ENCODE measurements around the gene RNF213.

The RNF213 gene

GRCh38 chr17:80214878-80215210 lies 45.8 kb upstream of the RNF213 start:
- CTCF ChIA-PET, result no interaction called here
- no peak for DNase-seq (ENCODE audit: extremely low spot score)
- POLR2A ChIA-PET, result no interaction called here
- TF ChIP-seq, protein P1, sequence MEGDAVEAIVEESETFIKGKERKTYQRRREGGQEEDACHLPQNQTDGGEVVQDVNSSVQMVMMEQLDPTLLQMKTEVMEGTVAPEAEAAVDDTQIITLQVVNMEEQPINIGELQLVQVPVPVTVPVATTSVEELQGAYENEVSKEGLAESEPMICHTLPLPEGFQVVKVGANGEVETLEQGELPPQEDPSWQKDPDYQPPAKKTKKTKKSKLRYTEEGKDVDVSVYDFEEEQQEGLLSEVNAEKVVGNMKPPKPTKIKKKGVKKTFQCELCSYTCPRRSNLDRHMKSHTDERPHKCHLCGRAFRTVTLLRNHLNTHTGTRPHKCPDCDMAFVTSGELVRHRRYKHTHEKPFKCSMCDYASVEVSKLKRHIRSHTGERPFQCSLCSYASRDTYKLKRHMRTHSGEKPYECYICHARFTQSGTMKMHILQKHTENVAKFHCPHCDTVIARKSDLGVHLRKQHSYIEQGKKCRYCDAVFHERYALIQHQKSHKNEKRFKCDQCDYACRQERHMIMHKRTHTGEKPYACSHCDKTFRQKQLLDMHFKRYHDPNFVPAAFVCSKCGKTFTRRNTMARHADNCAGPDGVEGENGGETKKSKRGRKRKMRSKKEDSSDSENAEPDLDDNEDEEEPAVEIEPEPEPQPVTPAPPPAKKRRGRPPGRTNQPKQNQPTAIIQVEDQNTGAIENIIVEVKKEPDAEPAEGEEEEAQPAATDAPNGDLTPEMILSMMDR (IDR thresholded peaks at IDR 0.05; ENCODE audit: control extremely low read depth, extremely low read depth, low read depth, missing control alignments), result no peak

- CTCF ChIA-PET, result no interaction called here
- TF ChIP-seq, protein P1 (IDR thresholded peaks at IDR 0.05; ENCODE audit: control extremely low read depth, extremely low read depth, low read depth, missing control alignments), result no peak
- no peak for DNase-seq (ENCODE audit: extremely low spot score)
- POLR2A ChIA-PET, result no interaction called here
Measured at GRCh38 chr17:80216473-80217456, 43.9 kb upstream of the RNF213 start.

GRCh38 chr17:80217703-80218362 lies 42.8 kb upstream of the RNF213 start:
- CTCF ChIA-PET, result interaction anchor here (1.0 kb wide), 1 partner anchor 22 kb away, joined by 3 read pairs; no protein-coding TSS in a partner anchor
- POLR2A ChIA-PET, result no interaction called here
- TF ChIP-seq, protein P1 (IDR thresholded peaks at IDR 0.05; ENCODE audit: control extremely low read depth, extremely low read depth, low read depth, missing control alignments), result no peak
- no peak for DNase-seq (ENCODE audit: extremely low spot score)

GRCh38 chr17:80218391-80218790 lies 42.3 kb upstream of the RNF213 start:
- no peak for DNase-seq (ENCODE audit: extremely low spot score)
- ChIA-PET POLR2A (interaction anchor here (0.7 kb wide), 1 partner anchor 60 kb away, joined by 4 read pairs; no protein-coding TSS in a partner anchor), CTCF (interaction anchor here (1.0 to 1.2 kb wide), 2 partner anchors 11 to 23 kb away, joined by 3 read pairs; no protein-coding TSS in a partner anchor)
- TF ChIP-seq, protein P1 (IDR thresholded peaks at IDR 0.05; ENCODE audit: control extremely low read depth, extremely low read depth, low read depth, missing control alignments), result no peak

DNA sequence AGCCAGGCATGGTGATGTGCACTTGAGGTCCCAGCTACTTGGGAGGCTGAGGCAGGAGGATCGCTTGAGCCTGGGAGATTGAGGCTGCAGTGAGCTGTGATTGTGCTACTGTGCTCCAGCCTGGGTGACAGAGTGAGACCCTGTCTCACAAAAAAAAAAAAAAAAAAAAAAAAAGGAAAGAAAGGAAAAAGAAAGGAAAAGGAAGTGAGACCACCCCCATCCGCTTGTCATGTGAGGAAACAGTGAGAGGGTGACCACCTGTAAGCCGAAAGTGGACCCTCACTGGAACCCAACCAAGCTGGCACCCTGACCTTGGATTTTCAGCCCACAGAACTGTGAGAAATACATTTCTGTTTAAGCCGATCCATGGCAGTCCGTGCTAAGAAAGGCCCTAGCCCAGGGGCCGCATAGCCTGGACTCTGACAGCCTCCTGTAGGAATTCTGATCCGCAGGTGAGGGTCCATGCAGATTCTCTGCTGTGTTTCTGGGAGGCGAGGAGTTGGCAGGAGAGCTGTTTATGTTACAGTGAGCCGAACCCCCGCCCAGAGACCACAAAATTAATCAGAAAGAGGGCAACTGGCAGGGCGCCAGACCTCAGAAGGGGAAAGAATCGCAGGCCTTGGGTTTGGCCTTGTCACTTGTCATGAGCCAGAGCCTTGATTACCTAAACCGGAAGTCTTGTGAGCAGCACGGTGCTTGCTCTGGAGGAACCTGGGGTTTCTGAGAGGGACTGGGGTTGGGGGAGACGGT lies 41.5 kb upstream of the RNF213 start:
- POLR2A ChIA-PET, result interaction anchor here (0.7 kb wide), 2 partner anchors 9 to 60 kb away, joined by 3 to 4 read pairs; no protein-coding TSS in a partner anchor
- peak; percentile 80 for DNase-seq (ENCODE audit: extremely low spot score)
- TF ChIP-seq, protein P1 (IDR thresholded peaks at IDR 0.05; ENCODE audit: control extremely low read depth, extremely low read depth, low read depth, missing control alignments), result no peak
- CTCF ChIA-PET, result interaction anchor here (1.2 kb wide), 1 partner anchor 10 kb away, joined by 3 read pairs; no protein-coding TSS in a partner anchor

GRCh38 chr17:80219763-80220053 lies 40.9 kb upstream of the RNF213 start:
- TF ChIP-seq, protein P1 (IDR thresholded peaks at IDR 0.05; ENCODE audit: control extremely low read depth, extremely low read depth, low read depth, missing control alignments), result no peak
- POLR2A ChIA-PET, result interaction anchor here (0.7 kb wide), 1 partner anchor 10 kb away, joined by 3 read pairs; no protein-coding TSS in a partner anchor
- CTCF ChIA-PET, result no interaction called here
- DNase-seq (ENCODE audit: extremely low spot score), result no peak

Measured in GM10248 (cell line).